NCI-H1694 (cell line): ENCODE measurements around the gene SLC4A2.
"Not testable (repeated sequence)": the region's sequence is repeated elsewhere in the genome, so short reads cannot be mapped to it uniquely, and the experiment has no call there.

Source experiments
- DNase-seq: peaks from one replicate; lab custom pipeline; 2025; lab: John Stamatoyannopoulos, UW

SLC4A2 gene

GRCh38 chr7:151059367-151060112, at the start of gene SLC4A2:
Gene SLC4A2, plus strand, starts transcription at chr7:151059589. Its CDS starts 2,399 bp downstream, at chr7:151061988.
- DNase-seq, result peak; percentile 37

GRCh38 chr7:151010037-151010306, 49.4 kb upstream of the SLC4A2 start:
- no peak for DNase-seq

- DNase-seq, result no peak
Measured at GRCh38 chr7:151010307-151011096, 48.9 kb upstream of the SLC4A2 start.

GRCh38 chr7:151011097-151011409, 48.3 kb upstream of the SLC4A2 start:
- no peak for DNase-seq

GRCh38 chr7:151011616-151012015, 47.8 kb upstream of the SLC4A2 start:
- not testable (repeated sequence) for DNase-seq

GRCh38 chr7:151012031-151012692, 47.2 kb upstream of the SLC4A2 start:
- DNase-seq, result no peak

GRCh38 chr7:151012911-151013347, 46.5 kb upstream of the SLC4A2 start:
- DNase-seq, result no peak

GRCh38 chr7:151013356-151013732, 46.0 kb upstream of the SLC4A2 start:
- no peak for DNase-seq

GRCh38 chr7:151013733-151014497, 45.5 kb upstream of the SLC4A2 start:
- DNase-seq, result no peak

- no peak for DNase-seq
Measured at GRCh38 chr7:151014950-151015349, 44.4 kb upstream of the SLC4A2 start.

- no peak for DNase-seq
Measured at GRCh38 chr7:151015967-151016366, 43.4 kb upstream of the SLC4A2 start.

- DNase-seq, result no peak
Measured at GRCh38 chr7:151016505-151016904, 42.9 kb upstream of the SLC4A2 start.

GRCh38 chr7:151016942-151017341, 42.4 kb upstream of the SLC4A2 start:
- no peak for DNase-seq

- DNase-seq, result no peak
Measured at GRCh38 chr7:151017370-151017952, 41.9 kb upstream of the SLC4A2 start.

GRCh38 chr7:151017953-151018420, 41.4 kb upstream of the SLC4A2 start:
- DNase-seq, result peak; percentile 68

GRCh38 chr7:151018421-151019129, 40.8 kb upstream of the SLC4A2 start:
- DNase-seq, result no peak

- no peak for DNase-seq
Measured at GRCh38 chr7:151019130-151019447, 40.3 kb upstream of the SLC4A2 start.

GRCh38 chr7:151020231-151020630, 39.2 kb upstream of the SLC4A2 start:
- DNase-seq, result no peak

GRCh38 chr7:151023232-151023631, 36.2 kb upstream of the SLC4A2 start:
- no peak for DNase-seq

- DNase-seq, result no peak
Measured at GRCh38 chr7:151024435-151025056, 34.8 kb upstream of the SLC4A2 start, which contains the start of gene ATG9B. Gene ATG9B, minus strand, starts transcription at chr7:151024494. Its CDS starts 71 bp downstream, at chr7:151024423.
